Mammary epithelial cell (primary cell): Measurements from ENCODE around the gene KAZN.

ENCODE experiments used
- CTCF ChIP-seq, 2 donors: IDR thresholded peaks in 1 of 2; conservative IDR thresholded peaks in 1 of 2; 2 replicates each; pipeline ENCODE4 v1.5.1; 2011 to 2012; ENCODE audit warnings: inconsistent platforms in 2 of 2, low read length in 2 of 2, mild to moderate bottlenecking in 2 of 2, control low read depth in 1 of 2, low read depth in 1 of 2; ENCODE audit not compliant: insufficient read depth in 1 of 2; ENCODE audit errors: extremely low read depth in 1 of 2
- EZH2 ChIP-seq: IDR thresholded peaks from 2 replicates; pipeline ENCODE4 v1.6.1; 2012; ENCODE audit warnings: low read length, inconsistent platforms, borderline replicate concordance

- TF ChIP-seq CTCF (conservative IDR thresholded peaks at IDR 0.05 in 1 of 2, IDR thresholded peaks at IDR 0.05 in 1 of 2; ENCODE audit: extremely low read depth in 1 of 2, insufficient read depth in 1 of 2, low read depth in 1 of 2, low read length in 2 of 2) (no peak), EZH2 (no peak)
These were observed 143.9 kb downstream of the KAZN start for GRCh38 chr1:14742181-14742980.
